Natural killer cell (primary cell): Measurements from ENCODE around the gene SLC4A7. TPM values are rescaled to one million over a fixed set of nuclear protein-coding genes. Genes with fewer than 3 reads are reported as not detected.

Experiments
- ATAC-seq, 3 donors: fragments of 150-1000 bp in 2 of 3; fragments of 200-7000 bp in 1 of 3; cut with Tn5 transposase; 1 replicate in 1 of 3; 2 replicates in 2 of 3; pipeline ENCODE4 v1.10.0; 2021; ENCODE audit warnings: mild to moderate bottlenecking in 2 of 3, moderate library complexity in 2 of 3
- DNase-seq, 2 donors: peaks; one replicate each; pipeline versions ENCODE4 v3.0.0 to v3.0.0-alpha.2; 2013 to 2021; ENCODE audit warnings: mixed read lengths in 1 of 2
- H3K27ac ChIP-seq: one replicate; pipeline ENCODE4 v1.5.1; 2013; ENCODE audit warnings: mild to moderate bottlenecking, low read length
- H3K27me3 ChIP-seq: one replicate; pipeline ENCODE4 v1.6.1; 2013; ENCODE audit warnings: low read length; ENCODE audit not compliant: control insufficient read depth, insufficient read depth
- H3K36me3 ChIP-seq: one replicate; pipeline ENCODE4 v1.6.1; 2013; ENCODE audit warnings: low read length; ENCODE audit not compliant: control insufficient read depth, insufficient read depth
- H3K4me1 ChIP-seq: one replicate; pipeline ENCODE4 v1.6.1; 2013; ENCODE audit warnings: low read length; ENCODE audit not compliant: control insufficient read depth, insufficient read depth
- H3K4me3 ChIP-seq: one replicate; pipeline ENCODE4 v1.5.1; 2013; ENCODE audit warnings: low read length
- H3K9me3 ChIP-seq: one replicate; pipeline ENCODE4 v1.6.1; 2013; ENCODE audit warnings: low read length; ENCODE audit not compliant: control insufficient read depth, insufficient read depth
- H3K27ac Mint-ChIP-seq, 2 donors: one replicate each; pipeline ENCODE4 v1.8.0; 2022; ENCODE audit warnings: mild to moderate bottlenecking in 2 of 2, mixed read lengths in 2 of 2, moderate library complexity in 1 of 2
- H3K27me3 Mint-ChIP-seq, 2 donors: one replicate each; pipeline ENCODE4 v1.8.0; 2022; ENCODE audit warnings: low read depth in 2 of 2, mixed read lengths in 2 of 2
- H3K36me3 Mint-ChIP-seq: one replicate; pipeline ENCODE4 v1.8.0; 2022; ENCODE audit warnings: mixed read lengths
- H3K4me1 Mint-ChIP-seq, 2 donors: one replicate each; pipeline ENCODE4 v1.8.0; 2022; ENCODE audit warnings: mixed read lengths in 2 of 2
- H3K4me3 Mint-ChIP-seq: one replicate; pipeline ENCODE4 v1.8.0; 2022; ENCODE audit warnings: mild to moderate bottlenecking, moderate library complexity, mixed read lengths
- H3K9me3 Mint-ChIP-seq, 2 donors: one replicate each; pipeline ENCODE4 v1.8.0; 2022; ENCODE audit warnings: mixed read lengths in 2 of 2
- CTCF ChIP-seq: fragments of 200-600 bp; IDR thresholded peaks from one replicate; pipeline ENCODE4 v1.8.0; 2022; ENCODE audit warnings: antibody characterized with exemption
- WGBS: methylation state at CpG from one replicate; pipeline ENCODE4 v1.1.7; 2013; ENCODE audit warnings: missing lambda C conversion rate; ENCODE audit not compliant: insufficient coverage; 5-methylcytosine and 5-hydroxymethylcytosine counted together
- intact Hi-C: fragments of 100-400 bp; cut with micrococcal nuclease; formaldehyde crosslinking; loops from one replicate; pipeline ENCODE4 v1.14.2; 2022
- total RNA-seq, 4 donors: library from RNA; stranded (reverse); fragments of 120-200 nt in 1 of 4; gene quantifications; one replicate each; pipeline versions ENCODE4 v1.2.3 to v1.2.4, GENCODE V29; 2013 to 2022

The SLC4A7 gene
- total RNA-seq, 3 donors from 2014 or later (not counting 1 experiment from before 2014, with no cell fraction given) = 36.4 to 48.0 (median 41.3) TPM

GRCh38 chr3:27391796-27392195, 92.4 kb downstream of the SLC4A7 start:
- Histone ChIP-seq H3K4me1 (no peaks in the 10 kb centered on the region), H3K27me3 (no peaks in the 10 kb centered on the region), H3K4me3 (no peak overlapping the region), H3K9me3 (no peaks in the 10 kb centered on the region), H3K27ac (no peak overlapping the region), H3K36me3 (peaks cover 42% of the 10 kb centered on the region)
- intact Hi-C loops = no loop called here
- Mint-ChIP-seq H3K9me3 (no peaks in the 10 kb centered on the region), H3K4me3 (no peak overlapping the region), H3K4me1 (no peaks in the 10 kb centered on the region), H3K27me3 (no peaks in the 10 kb centered on the region), H3K27ac (peak overlapping the region in 1 of 2 donors; percentile 47), H3K36me3 (peaks cover 7% of the 10 kb centered on the region)
- DNase-seq = no peak
- no peak for ATAC-seq
- WGBS = no CpG with 5 or more reads among the region's 1 CpG
- no peak for TF ChIP-seq CTCF

- H3K9me3 ChIP-seq = no peaks in the 10 kb centered on the region
Measured at GRCh38 chr3:27387625-27388024, 96.6 kb downstream of the SLC4A7 start.

DNA sequence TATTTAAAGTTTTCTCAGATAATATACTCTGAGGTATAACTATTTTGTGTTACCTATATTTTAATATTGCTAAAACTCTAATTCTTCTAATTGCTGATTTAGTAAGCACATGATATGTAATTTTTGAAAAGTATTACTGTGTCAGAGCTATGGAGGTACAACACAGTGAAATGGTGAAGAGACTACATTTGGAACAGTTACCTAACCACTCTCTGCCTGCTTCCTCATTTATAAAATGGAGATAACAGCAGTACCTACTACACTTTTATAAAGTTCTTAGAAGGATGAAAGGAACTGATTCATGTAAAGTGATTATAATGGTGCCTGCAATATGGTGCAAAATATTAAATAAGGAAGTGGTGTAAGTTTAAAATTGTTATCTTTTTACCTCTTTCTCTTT, 98.7 kb downstream of the SLC4A7 start:
- H3K36me3 Mint-ChIP-seq = peaks cover 6% of the 10 kb centered on the region
- H3K27me3 ChIP-seq = no peaks in the 10 kb centered on the region
- no peak overlapping the region for H3K4me3 ChIP-seq
- H3K9me3 ChIP-seq = no peaks in the 10 kb centered on the region
- H3K4me3 Mint-ChIP-seq = no peak overlapping the region
- DNase-seq (no peak), ATAC-seq (no peak)
- H3K27me3 Mint-ChIP-seq = no peaks in the 10 kb centered on the region
- no peaks in the 10 kb centered on the region for H3K9me3 Mint-ChIP-seq
- H3K27ac Mint-ChIP-seq = no peak overlapping the region
- no peaks in the 10 kb centered on the region for H3K4me1 Mint-ChIP-seq
- H3K36me3 ChIP-seq = peaks cover 58% of the 10 kb centered on the region
- TF ChIP-seq CTCF = no peak
- no peaks in the 10 kb centered on the region for H3K4me1 ChIP-seq
- no peak overlapping the region for H3K27ac ChIP-seq
- intact Hi-C loops = no loop called here

More at GRCh38 chr3:27387625-27388024, 96.6 kb downstream of the SLC4A7 start:
- ATAC-seq (no peak), DNase-seq (no peak)
- Histone ChIP-seq H3K4me3 (no peak overlapping the region), H3K27me3 (no peaks in the 10 kb centered on the region), H3K27ac (no peak overlapping the region), H3K36me3 (peaks cover 57% of the 10 kb centered on the region), H3K4me1 (no peaks in the 10 kb centered on the region)
- H3K27ac Mint-ChIP-seq = no peak overlapping the region
- H3K4me3 Mint-ChIP-seq = no peak overlapping the region
- no peak for TF ChIP-seq CTCF
- no peaks in the 10 kb centered on the region for H3K9me3 Mint-ChIP-seq
- intact Hi-C loops = no loop called here
- H3K36me3 Mint-ChIP-seq = peaks cover 7% of the 10 kb centered on the region
- no peaks in the 10 kb centered on the region for H3K4me1 Mint-ChIP-seq
- no CpG with 5 or more reads among the region's 1 CpG for WGBS
- no peaks in the 10 kb centered on the region for H3K27me3 Mint-ChIP-seq

- Histone ChIP-seq H3K36me3 (peaks cover 55% of the 10 kb centered on the region), H3K27me3 (no peaks in the 10 kb centered on the region), H3K27ac (no peak overlapping the region), H3K4me1 (no peaks in the 10 kb centered on the region), H3K4me3 (no peak overlapping the region), H3K9me3 (no peaks in the 10 kb centered on the region)
- H3K36me3 Mint-ChIP-seq = peaks cover 6% of the 10 kb centered on the region
- H3K4me1 Mint-ChIP-seq = no peaks in the 10 kb centered on the region
- TF ChIP-seq CTCF = no peak
- H3K27ac Mint-ChIP-seq = no peak overlapping the region
- intact Hi-C loops = no loop called here
- ATAC-seq (no peak), DNase-seq (no peak)
- WGBS = no CpG with 5 or more reads among the region's 1 CpG
- H3K4me3 Mint-ChIP-seq = no peak overlapping the region
- no peaks in the 10 kb centered on the region for H3K9me3 Mint-ChIP-seq
- no peaks in the 10 kb centered on the region for H3K27me3 Mint-ChIP-seq
Measured at GRCh38 chr3:27384191-27384590, 100.0 kb downstream of the SLC4A7 start.
